T-helper 2 cell treated with Interferon-gamma antibody and Interleukin-4, amounts not matched to agents 5 μg/mL and 100 μg/mL, for 36 hours (primary cell): ENCODE data around the gene SRSF2.
"Not testable (repeated sequence)": the region's sequence is repeated elsewhere in the genome, so short reads cannot be mapped to it uniquely, and the experiment has no call there.

ENCODE experiments used
- DNase-seq: peaks from one replicate; pipeline ENCODE4 v3.0.0; 2021; ENCODE audit warnings: low spot score
- H3K27ac Mint-ChIP-seq: one replicate; pipeline ENCODE4 v1.8.0; 2021; ENCODE audit warnings: mild to moderate bottlenecking, mixed read lengths
- H3K27me3 Mint-ChIP-seq: one replicate; pipeline ENCODE4 v1.8.0; 2021; ENCODE audit warnings: low read depth, mixed read lengths
- H3K36me3 Mint-ChIP-seq: one replicate; pipeline ENCODE4 v1.8.0; 2021; ENCODE audit warnings: low read depth, mixed read lengths
- H3K4me1 Mint-ChIP-seq: one replicate; pipeline ENCODE4 v1.8.0; 2021; ENCODE audit warnings: low read depth, mixed read lengths
- H3K4me3 Mint-ChIP-seq: one replicate; pipeline ENCODE4 v1.8.0; 2022; ENCODE audit warnings: mild to moderate bottlenecking, moderate library complexity, mixed read lengths
- H3K9me3 Mint-ChIP-seq: one replicate; pipeline ENCODE4 v1.8.0; 2021; ENCODE audit warnings: mixed read lengths

SRSF2 gene

DNA sequence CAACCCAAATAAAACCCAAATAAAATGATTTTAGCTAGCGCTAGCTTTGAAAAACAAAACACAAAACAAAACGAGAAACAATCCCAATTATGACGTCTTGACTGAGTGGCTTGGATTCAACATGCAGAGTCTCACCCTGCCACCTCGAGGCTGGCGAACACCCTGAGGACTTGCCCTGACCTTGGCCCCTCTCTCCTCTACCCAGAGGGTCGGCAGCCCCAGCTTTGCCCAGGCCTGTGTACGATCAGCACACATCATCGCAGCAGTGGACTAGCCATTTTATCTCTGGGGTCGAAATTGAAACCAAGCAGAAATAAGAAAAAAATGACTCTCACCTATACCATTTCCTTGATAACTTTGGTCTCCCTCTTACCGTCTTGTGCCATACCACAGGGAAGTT, 15.7 kb downstream of the SRSF2 start:
- peaks cover 22% of the 10 kb centered on the region for H3K4me1 Mint-ChIP-seq
- H3K27ac Mint-ChIP-seq = no peak overlapping the region
- DNase-seq = no peak

GRCh38 chr17:76720941-76721340, 16.2 kb downstream of the SRSF2 start:
- Mint-ChIP-seq H3K4me3 (no peak overlapping the region), H3K27me3 (no peaks in the 10 kb centered on the region), H3K27ac (no peak overlapping the region), H3K36me3 (peaks cover 71% of the 10 kb centered on the region), H3K9me3 (no peaks in the 10 kb centered on the region), H3K4me1 (peaks cover 27% of the 10 kb centered on the region)
- DNase-seq = no peak

More for the DNA sequence above, 15.7 kb downstream of the SRSF2 start:
- Mint-ChIP-seq H3K4me3 (no peak overlapping the region), H3K9me3 (no peaks in the 10 kb centered on the region), H3K27me3 (no peaks in the 10 kb centered on the region), H3K36me3 (peaks cover 69% of the 10 kb centered on the region)

DNA sequence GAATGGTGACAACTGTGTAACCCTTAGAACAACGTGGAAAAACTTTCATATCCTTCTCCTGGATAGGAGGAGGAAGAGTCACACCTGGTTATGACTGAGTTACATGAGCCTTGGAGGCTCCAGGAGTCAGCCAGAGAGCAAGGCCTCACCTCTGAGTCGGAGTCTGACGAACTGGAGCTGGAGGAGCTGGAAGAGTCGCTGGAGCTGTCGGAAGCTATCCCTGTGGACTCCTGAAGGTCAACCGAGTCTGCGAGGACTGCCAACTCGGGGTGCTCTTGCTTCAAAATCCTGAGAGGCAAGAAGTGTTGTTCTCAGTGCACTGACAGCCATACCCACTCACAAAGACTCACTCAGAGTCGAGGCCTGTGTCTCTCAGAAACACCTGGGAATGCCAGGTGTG, 16.9 kb downstream of the SRSF2 start:
- H3K4me1 Mint-ChIP-seq = peaks cover 32% of the 10 kb centered on the region
- no peaks in the 10 kb centered on the region for H3K9me3 Mint-ChIP-seq
- peaks cover 71% of the 10 kb centered on the region for H3K36me3 Mint-ChIP-seq
- DNase-seq = no peak
- no peak overlapping the region for H3K4me3 Mint-ChIP-seq
- no peaks in the 10 kb centered on the region for H3K27me3 Mint-ChIP-seq
- no peak overlapping the region for H3K27ac Mint-ChIP-seq

GRCh38 chr17:76718516-76718915, 18.6 kb downstream of the SRSF2 start:
- no peak for DNase-seq
- Mint-ChIP-seq H3K4me1 (peaks cover 44% of the 10 kb centered on the region), H3K27me3 (no peaks in the 10 kb centered on the region), H3K9me3 (no peaks in the 10 kb centered on the region), H3K4me3 (no peak overlapping the region), H3K36me3 (peaks cover 74% of the 10 kb centered on the region), H3K27ac (no peak overlapping the region)

DNA sequence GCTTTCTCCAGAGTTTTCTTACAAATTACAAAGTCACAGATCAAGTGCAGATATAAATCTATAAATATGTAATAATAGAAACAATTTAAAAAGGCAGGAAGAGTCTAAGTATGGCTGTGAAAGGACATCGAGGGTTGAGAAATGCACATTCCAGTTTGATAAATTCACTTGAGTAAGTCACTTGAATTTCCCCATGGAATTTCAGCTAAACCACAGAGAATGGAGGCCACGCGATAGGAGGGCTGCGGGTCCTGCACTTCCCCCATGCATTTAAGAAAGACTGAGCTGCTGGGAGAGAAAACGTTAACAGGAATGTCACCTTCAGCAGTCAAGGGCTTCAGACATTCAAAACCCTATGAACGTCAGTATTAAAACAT, 20.3 kb downstream of the SRSF2 start:
- no peak for DNase-seq
- Mint-ChIP-seq H3K27ac (peak overlapping the region; percentile 73), H3K36me3 (peaks cover 64% of the 10 kb centered on the region), H3K9me3 (no peaks in the 10 kb centered on the region), H3K4me1 (peaks cover 43% of the 10 kb centered on the region), H3K4me3 (no peak overlapping the region), H3K27me3 (no peaks in the 10 kb centered on the region)

GRCh38 chr17:76716146-76716838, 20.8 kb downstream of the SRSF2 start:
- peak; percentile 47 for DNase-seq

GRCh38 chr17:76715496-76715830, 21.7 kb downstream of the SRSF2 start:
- Mint-ChIP-seq H3K9me3 (no peaks in the 10 kb centered on the region), H3K27me3 (no peaks in the 10 kb centered on the region), H3K36me3 (peaks cover 52% of the 10 kb centered on the region), H3K27ac (peak overlapping the region; percentile 73), H3K4me3 (no peak overlapping the region), H3K4me1 (peaks cover 40% of the 10 kb centered on the region)
- no peak for DNase-seq

More at GRCh38 chr17:76716146-76716838, 20.8 kb downstream of the SRSF2 start:
- H3K36me3 Mint-ChIP-seq = peaks cover 59% of the 10 kb centered on the region
- no peaks in the 10 kb centered on the region for H3K9me3 Mint-ChIP-seq
- peak overlapping the region; percentile 53 for H3K4me3 Mint-ChIP-seq
- H3K27ac Mint-ChIP-seq = peak overlapping the region; percentile 73
- no peaks in the 10 kb centered on the region for H3K27me3 Mint-ChIP-seq
- H3K4me1 Mint-ChIP-seq = peaks cover 42% of the 10 kb centered on the region

DNA sequence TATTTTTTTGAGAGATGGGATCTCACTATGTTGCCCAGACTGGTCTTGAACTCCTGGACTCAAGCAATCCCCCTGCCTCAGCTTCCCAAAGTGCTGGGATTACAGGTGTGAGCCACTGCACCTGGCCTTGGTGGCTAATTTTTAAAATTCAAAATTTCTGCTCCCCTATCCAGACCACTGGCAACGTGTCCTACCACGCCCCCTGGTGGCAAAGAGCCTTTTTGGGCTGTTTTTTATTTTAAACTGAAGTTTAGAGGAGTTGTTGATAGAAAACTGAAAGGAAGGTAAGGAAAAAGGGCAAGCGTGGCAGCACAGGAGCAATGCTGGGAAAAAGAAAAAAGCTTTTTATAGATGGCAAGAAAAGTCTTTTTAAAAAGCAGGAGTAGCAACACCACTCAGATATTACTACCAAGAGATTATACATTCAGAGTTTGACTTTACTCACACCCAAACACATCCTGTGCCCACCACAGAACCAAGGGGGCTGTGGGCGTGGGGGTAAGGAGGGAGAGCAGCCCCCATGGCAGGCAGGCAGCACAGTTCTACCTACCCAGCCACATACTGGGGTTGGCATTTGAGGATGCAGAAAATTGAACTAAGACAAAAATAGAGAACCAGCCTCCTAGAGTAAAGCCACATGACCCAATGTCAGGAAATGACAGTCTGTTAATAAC, 22.2 kb downstream of the SRSF2 start:
- DNase-seq = peak; percentile 56
- Mint-ChIP-seq H3K36me3 (peaks cover 47% of the 10 kb centered on the region), H3K27ac (peak overlapping the region; percentile 73), H3K27me3 (no peaks in the 10 kb centered on the region), H3K9me3 (no peaks in the 10 kb centered on the region), H3K4me3 (peak overlapping the region; percentile 31), H3K4me1 (peaks cover 40% of the 10 kb centered on the region)

GRCh38 chr17:76714336-76714735, 22.8 kb downstream of the SRSF2 start:
- Mint-ChIP-seq H3K4me3 (no peak overlapping the region), H3K36me3 (peaks cover 42% of the 10 kb centered on the region), H3K27me3 (peaks cover 2% of the 10 kb centered on the region), H3K27ac (no peak overlapping the region), H3K4me1 (peaks cover 40% of the 10 kb centered on the region), H3K9me3 (no peaks in the 10 kb centered on the region)
- DNase-seq = no peak

DNA sequence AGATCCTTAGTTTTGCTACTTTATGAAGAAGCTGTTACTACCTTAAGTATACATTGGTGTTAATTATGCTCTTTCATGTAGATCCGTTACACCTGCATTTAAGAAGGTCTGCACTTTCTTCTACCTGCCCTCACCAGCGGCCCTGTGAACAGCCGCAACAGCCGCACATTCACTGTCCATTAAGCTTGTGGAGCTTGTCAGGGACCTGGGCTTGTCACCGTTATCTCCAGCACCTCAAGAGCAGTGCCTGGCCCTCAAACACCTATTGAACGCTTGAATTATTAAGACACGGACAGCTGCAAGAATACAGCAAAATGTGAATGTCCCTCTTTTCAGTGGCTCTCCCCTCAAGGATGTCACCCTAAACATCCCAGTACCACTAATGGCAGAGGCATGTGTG, 23.4 kb downstream of the SRSF2 start:
- Mint-ChIP-seq H3K36me3 (peaks cover 37% of the 10 kb centered on the region), H3K27ac (no peak overlapping the region), H3K4me1 (peaks cover 42% of the 10 kb centered on the region), H3K9me3 (no peaks in the 10 kb centered on the region), H3K27me3 (peaks cover 6% of the 10 kb centered on the region), H3K4me3 (no peak overlapping the region)
- DNase-seq = no peak

GRCh38 chr17:76712321-76712720, 24.8 kb downstream of the SRSF2 start:
- peaks cover 32% of the 10 kb centered on the region for H3K36me3 Mint-ChIP-seq
- H3K27me3 Mint-ChIP-seq = peaks cover 11% of the 10 kb centered on the region
- H3K27ac Mint-ChIP-seq, H3K4me3 Mint-ChIP-seq, DNase-seq, H3K9me3 Mint-ChIP-seq: not testable (repeated sequence)
- H3K4me1 Mint-ChIP-seq = peaks cover 42% of the 10 kb centered on the region

DNA sequence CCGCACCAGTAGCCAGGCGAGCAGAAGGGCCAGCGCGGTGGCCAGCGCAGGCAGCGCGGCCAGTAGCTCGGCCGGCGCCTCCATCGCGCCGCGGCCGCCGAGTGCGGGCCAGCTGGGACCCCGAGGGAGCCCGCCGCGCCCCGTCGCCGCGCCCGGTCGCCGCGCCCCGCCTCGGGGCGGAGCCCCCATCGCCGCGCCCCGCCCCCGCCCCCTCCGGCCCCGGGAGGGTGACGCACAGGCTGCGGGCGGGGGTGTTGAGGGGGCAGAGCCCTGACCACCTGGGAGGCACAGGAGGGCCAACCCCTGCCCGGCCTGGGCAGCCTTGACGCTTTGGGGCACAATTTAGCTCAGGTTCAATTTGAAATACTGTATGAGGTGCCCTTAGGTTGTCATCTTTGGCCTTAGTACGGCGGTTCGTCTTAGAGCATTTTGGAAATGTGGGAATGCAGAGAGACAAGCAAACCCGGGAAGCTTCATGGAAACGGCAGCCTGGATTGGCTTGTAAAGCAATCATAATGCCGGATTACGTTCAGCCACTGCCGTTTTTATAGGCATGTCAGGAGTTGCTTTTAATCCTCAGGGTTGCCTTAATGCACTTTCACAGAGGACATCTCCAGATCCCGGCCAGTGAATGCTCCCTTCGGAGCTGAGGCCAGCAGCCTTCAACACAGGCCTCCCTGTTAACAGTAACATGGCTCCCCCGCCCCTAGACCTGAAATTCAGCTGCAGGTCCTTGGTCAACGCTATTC, 26.1 kb downstream of the SRSF2 start, which contains the start of gene MXRA7:
Gene MXRA7, minus strand, starts transcription at position 103 of the 749 bp plus-strand sequence. Its CDS starts 19 bp downstream, at position 84.
- peak within 1 kb of the TSS; percentile 73 for H3K4me3 Mint-ChIP-seq
- H3K36me3 Mint-ChIP-seq = peaks cover 26% of the 10 kb centered on the region
- H3K27me3 Mint-ChIP-seq = peaks cover 11% of the 10 kb centered on the region
- peak; percentile 67 for DNase-seq
- no peaks in the 10 kb centered on the region for H3K9me3 Mint-ChIP-seq
- H3K4me1 Mint-ChIP-seq = peaks cover 34% of the 10 kb centered on the region
- H3K27ac Mint-ChIP-seq = no peak within 1 kb of the TSS

DNA sequence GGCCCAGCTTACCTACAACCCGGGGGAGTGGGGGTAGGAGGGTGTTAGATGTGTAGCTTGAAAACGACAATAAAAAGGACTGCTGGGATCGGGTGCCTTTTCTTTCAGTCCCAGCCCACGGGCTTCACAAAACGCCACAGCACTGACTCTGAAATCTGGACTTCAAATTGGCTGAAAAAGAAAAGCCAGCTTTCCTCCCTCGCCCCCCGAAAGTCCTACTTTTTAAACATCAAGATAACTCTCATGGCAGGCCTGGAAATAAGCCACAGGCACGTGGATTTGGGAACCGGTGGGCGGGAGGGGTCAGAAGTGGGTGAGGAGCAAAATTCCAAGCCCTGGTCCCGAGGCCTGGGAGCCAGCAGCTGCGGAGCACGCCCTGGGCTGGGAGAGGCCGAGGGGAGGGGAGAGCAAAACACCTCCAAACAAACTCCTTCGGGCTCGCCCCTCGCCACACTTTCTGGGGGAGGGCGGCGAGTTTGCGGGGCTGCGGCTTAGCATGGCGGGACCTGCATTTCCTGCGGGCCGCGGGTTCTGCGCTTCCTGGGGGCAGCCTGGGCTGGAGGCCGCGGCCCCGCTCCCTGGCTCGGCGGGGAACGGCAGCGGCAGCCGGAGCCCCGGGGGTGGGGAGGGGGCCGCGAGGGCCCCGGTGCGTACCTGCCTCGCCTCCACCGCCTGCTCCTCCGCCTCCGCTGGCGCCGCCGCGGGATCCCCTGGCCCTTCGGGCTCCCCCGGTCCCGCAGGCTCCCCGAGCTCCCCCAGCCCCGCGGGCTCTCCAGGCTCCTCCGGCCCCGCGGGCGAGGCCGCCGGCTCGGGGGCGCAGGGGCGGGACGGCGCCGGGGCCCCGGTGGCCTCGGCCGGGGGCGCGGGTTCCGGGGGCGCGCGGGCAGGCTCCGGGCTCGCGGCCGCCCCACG, 26.9 kb downstream of the SRSF2 start:
- not testable (repeated sequence) for H3K27ac Mint-ChIP-seq, DNase-seq, H3K9me3 Mint-ChIP-seq
- Mint-ChIP-seq H3K4me3 (peak overlapping the region; percentile 73), H3K27me3 (peaks cover 11% of the 10 kb centered on the region), H3K4me1 (peaks cover 26% of the 10 kb centered on the region), H3K36me3 (peaks cover 19% of the 10 kb centered on the region)
